ENCODE measurements around the gene GMEB1. TPM values are rescaled to one million over a fixed set of nuclear protein-coding genes. Genes with fewer than 3 reads are reported as not detected.

GMEB1 gene
- total and polyA plus RNA-seq, 2 donors (not counting 1 experiment from before 2014, with no cell fraction given) = 7.5 to 21.7 TPM

GRCh38 chr1:28718166-28718565, 49.6 kb downstream of the GMEB1 start:
- H2AFZ ChIP-seq (ENCODE audit: insufficient read depth, low read depth, low read length, poor library complexity, severe bottlenecking) = no peak overlapping the region
- Mint-ChIP-seq H3K27me3 (no peaks in the 10 kb centered on the region), H3K4me3 (no peak overlapping the region), H3K9me3 (ENCODE audit: insufficient read depth) (no peaks in the 10 kb centered on the region), H3K4me1 (no peaks in the 10 kb centered on the region), H3K27ac (no peak overlapping the region)
- ChIA-PET POLR2A (no interaction called here), CTCF (interaction anchor here (0.7 to 1.3 kb wide), 3 partner anchors 75 to 534 kb away, joined by 3 to 4 read pairs (median 3); partner anchors contain the start of gene TAF12)
- TF ChIP-seq CTCF (IDR thresholded peaks at IDR 0.05) (no peak), EZH2 (IDR thresholded peaks at IDR 0.05; ENCODE audit: borderline replicate concordance, insufficient read depth, low read depth, low read length, poor library complexity, severe bottlenecking) (no peak)
- intact Hi-C loops (cut with micrococcal nuclease) = no loop called here
- H3K9me3 ChIP-seq (ENCODE audit: control extremely low read depth in 1 of 3, control insufficient read depth in 2 of 3, insufficient read depth in 1 of 3, low read length in 2 of 3) = no peaks in the 10 kb centered on the region
- H3K9ac ChIP-seq (ENCODE audit: low read length) = no peak overlapping the region
- H3K4me2 ChIP-seq (replicated peaks; ENCODE audit: low read depth, low read length, poor library complexity, severe bottlenecking) = no peak overlapping the region
- no peak for ATAC-seq (ENCODE audit: low read depth)
- H3K27me3 ChIP-seq (replicated peaks in 1 of 4; ENCODE audit: control extremely low read depth in 1 of 4, control insufficient read depth in 3 of 4, insufficient read depth in 4 of 4, low read length in 3 of 4) = no peaks in the 10 kb centered on the region
- H3K27ac ChIP-seq (ENCODE audit: low read length in 2 of 2) = no peak overlapping the region
- no CpG with 5 or more reads among the region's 1 CpG for WGBS (ENCODE audit: insufficient coverage)
- peaks cover 7 to 20% of the 10 kb centered on the region in 2 experiments for H3K36me3 ChIP-seq (replicated peaks in 1 of 2; ENCODE audit: control extremely low read depth in 1 of 2, control insufficient read depth in 1 of 2, extremely low read depth in 1 of 2, insufficient read depth in 2 of 2, low read length in 1 of 2)
- no peak for DNase-seq
- H3K79me2 ChIP-seq (ENCODE audit: control insufficient read depth, insufficient read depth, low read length) = no peaks in the 10 kb centered on the region
- H3K4me3 ChIP-seq (ENCODE audit: control extremely low read depth in 1 of 5, extremely low read depth in 1 of 5, insufficient read depth in 1 of 5, low read depth in 2 of 5, low read length in 4 of 5) = no peak overlapping the region
- no peaks in the 10 kb centered on the region for H3K4me1 ChIP-seq (ENCODE audit: control insufficient read depth in 2 of 2, insufficient read depth in 2 of 2, low read length in 2 of 2)
- no peaks in the 10 kb centered on the region for H4K20me1 ChIP-seq (ENCODE audit: control insufficient read depth, insufficient read depth, low read length, poor library complexity, severe bottlenecking)

- H4K20me1 ChIP-seq (ENCODE audit: control insufficient read depth, insufficient read depth, low read length, poor library complexity, severe bottlenecking) = no peaks in the 10 kb centered on the region
- no peak for DNase-seq
- H3K27me3 ChIP-seq (replicated peaks in 1 of 4; ENCODE audit: control extremely low read depth in 1 of 4, control insufficient read depth in 3 of 4, insufficient read depth in 4 of 4, low read length in 3 of 4) = no peaks in the 10 kb centered on the region
- no peak for ATAC-seq (ENCODE audit: low read depth)
- CTCF ChIA-PET = interaction anchor here (0.5 to 1.3 kb wide), 5 partner anchors 19 to 535 kb away, joined by 3 to 5 read pairs (median 3); partner anchors contain the start of gene TAF12
- 89% methylated on average over 3 of the region's 4 CpGs for WGBS (ENCODE audit: insufficient coverage)
- H3K4me1 ChIP-seq (ENCODE audit: control insufficient read depth in 2 of 2, insufficient read depth in 2 of 2, low read length in 2 of 2) = no peaks in the 10 kb centered on the region
- H3K27me3 Mint-ChIP-seq = no peaks in the 10 kb centered on the region
- H2AFZ ChIP-seq (ENCODE audit: insufficient read depth, low read depth, low read length, poor library complexity, severe bottlenecking) = no peak overlapping the region
- peaks cover 5 to 14% of the 10 kb centered on the region in 2 experiments for H3K36me3 ChIP-seq (replicated peaks in 1 of 2; ENCODE audit: control extremely low read depth in 1 of 2, control insufficient read depth in 1 of 2, extremely low read depth in 1 of 2, insufficient read depth in 2 of 2, low read length in 1 of 2)
- no peak overlapping the region for H3K9ac ChIP-seq (ENCODE audit: low read length)
- H3K4me1 Mint-ChIP-seq = no peaks in the 10 kb centered on the region
- no peak overlapping the region for H3K4me3 Mint-ChIP-seq
- intact Hi-C loops (cut with micrococcal nuclease) = no loop called here
- POLR2A ChIA-PET = no interaction called here
- H3K9me3 ChIP-seq (ENCODE audit: control extremely low read depth in 1 of 3, control insufficient read depth in 2 of 3, insufficient read depth in 1 of 3, low read length in 2 of 3) = no peaks in the 10 kb centered on the region
- no peaks in the 10 kb centered on the region for H3K9me3 Mint-ChIP-seq (ENCODE audit: insufficient read depth)
- H3K27ac ChIP-seq (ENCODE audit: low read length in 2 of 2) = no peak overlapping the region
- TF ChIP-seq EZH2 (IDR thresholded peaks at IDR 0.05; ENCODE audit: borderline replicate concordance, insufficient read depth, low read depth, low read length, poor library complexity, severe bottlenecking) (no peak), CTCF (IDR thresholded peaks at IDR 0.05) (no peak)
- H3K4me3 ChIP-seq (ENCODE audit: control extremely low read depth in 1 of 5, extremely low read depth in 1 of 5, insufficient read depth in 1 of 5, low read depth in 2 of 5, low read length in 4 of 5) = no peak overlapping the region
- peak overlapping the region; percentile 62 for H3K27ac Mint-ChIP-seq
- no peak overlapping the region for H3K4me2 ChIP-seq (replicated peaks; ENCODE audit: low read depth, low read length, poor library complexity, severe bottlenecking)
- H3K79me2 ChIP-seq (ENCODE audit: control insufficient read depth, insufficient read depth, low read length) = no peaks in the 10 kb centered on the region
These were observed 50.2 kb downstream of the GMEB1 start for GRCh38 chr1:28718586-28719331.

All from B cell (primary cell).